HEK293 (cell line): ENCODE results near the gene CACHD1.

Source experiments
- GFI1B ChIP-seq: fragments of 450-650 bp; formaldehyde crosslinking; IDR thresholded peaks from 2 replicates; pipeline ENCODE4 v1.5.1; 2016; ENCODE audit warnings: missing biosample characterization, missing genetic modification characterization
- GLIS2 ChIP-seq: fragments of 450-650 bp; formaldehyde crosslinking; IDR thresholded peaks from 2 replicates; pipeline ENCODE4 v1.5.1; 2016; ENCODE audit warnings: missing biosample characterization, missing genetic modification characterization
- MEIS1 ChIP-seq: sonication (generic); formaldehyde crosslinking; IDR thresholded peaks from 2 replicates; pipeline ENCODE4 v1.8.1; 2022; ENCODE audit warnings: missing genetic modification reagents, mild to moderate bottlenecking, borderline replicate concordance
- SETDB1 ChIP-seq: IDR thresholded peaks from one replicate; pipeline ENCODE4 v1.6.1; 2017; ENCODE audit warnings: mild to moderate bottlenecking, low read length, moderate library complexity, mixed read lengths; ENCODE audit not compliant: insufficient read length
- SP2 ChIP-seq: fragments of 450-650 bp; formaldehyde crosslinking; IDR thresholded peaks from 2 replicates; pipeline ENCODE4 v1.5.1; 2016; ENCODE audit warnings: missing biosample characterization, missing genetic modification characterization
- SP3 ChIP-seq: fragments of 450-650 bp; formaldehyde crosslinking; IDR thresholded peaks from 2 replicates; pipeline ENCODE4 v1.5.1; 2016; ENCODE audit warnings: missing biosample characterization, missing genetic modification characterization
- SP7 ChIP-seq: fragments of 450-650 bp; formaldehyde crosslinking; IDR thresholded peaks from 2 replicates; pipeline ENCODE4 v1.5.1; 2016; ENCODE audit warnings: missing biosample characterization, missing genetic modification characterization
- YY1 ChIP-seq: fragments of 450-650 bp; formaldehyde crosslinking; IDR thresholded peaks from 2 replicates; pipeline ENCODE4 v1.5.1; 2018; ENCODE audit warnings: missing biosample characterization, missing genetic modification characterization
- ZFP37 ChIP-seq: fragments of 450-650 bp; formaldehyde crosslinking; IDR thresholded peaks from 2 replicates; pipeline ENCODE4 v1.5.1; 2016; ENCODE audit warnings: missing biosample characterization, missing genetic modification characterization
- ZIC2 ChIP-seq: fragments of 450-650 bp; formaldehyde crosslinking; IDR thresholded peaks from 2 replicates; pipeline ENCODE4 v1.5.1; 2016; ENCODE audit warnings: missing biosample characterization, missing genetic modification characterization
- ZNF10 ChIP-seq: fragments of 450-650 bp; formaldehyde crosslinking; IDR thresholded peaks from 2 replicates; pipeline ENCODE4 v1.5.1; 2017; ENCODE audit warnings: missing biosample characterization, missing genetic modification characterization
- ZNF175 ChIP-seq: fragments of 450-650 bp; formaldehyde crosslinking; IDR thresholded peaks from 2 replicates; pipeline ENCODE4 v1.5.1; 2016; ENCODE audit warnings: missing biosample characterization, missing genetic modification characterization
- ZNF2 ChIP-seq: fragments of 450-650 bp; formaldehyde crosslinking; IDR thresholded peaks from 2 replicates; pipeline ENCODE4 v1.5.1; 2016; ENCODE audit warnings: missing biosample characterization, missing genetic modification characterization
- ZNF335 ChIP-seq: fragments of 450-650 bp; formaldehyde crosslinking; conservative IDR thresholded peaks from 2 replicates; pipeline ENCODE4 v1.5.1; 2016; ENCODE audit warnings: missing biosample characterization, missing genetic modification characterization
- ZNF350 ChIP-seq: fragments of 450-650 bp; formaldehyde crosslinking; IDR thresholded peaks from 2 replicates; pipeline ENCODE4 v1.5.0; 2017; ENCODE audit warnings: missing biosample characterization, mild to moderate bottlenecking, missing genetic modification characterization
- ZNF37A ChIP-seq: fragments of 450-650 bp; IDR thresholded peaks from 2 replicates; pipeline ENCODE4 v1.5.1; 2018; ENCODE audit warnings: missing biosample characterization, missing genetic modification characterization
- ZNF416 ChIP-seq: fragments of 450-650 bp; formaldehyde crosslinking; IDR thresholded peaks from 2 replicates; pipeline ENCODE4 v1.5.1; 2016; ENCODE audit warnings: missing biosample characterization, missing genetic modification characterization
- ZNF423 ChIP-seq: fragments of 450-650 bp; formaldehyde crosslinking; IDR thresholded peaks from 2 replicates; pipeline ENCODE4 v1.5.1; 2016; ENCODE audit warnings: missing biosample characterization, missing genetic modification characterization
- ZNF561 ChIP-seq: fragments of 450-650 bp; IDR thresholded peaks from 2 replicates; pipeline ENCODE4 v1.5.1; 2018; ENCODE audit warnings: missing biosample characterization, missing genetic modification characterization, borderline replicate concordance
- ZNF629 ChIP-seq: fragments of 450-650 bp; formaldehyde crosslinking; IDR thresholded peaks from 2 replicates; pipeline ENCODE4 v1.5.1; 2017; ENCODE audit warnings: missing biosample characterization, missing genetic modification characterization
- ZNF660 ChIP-seq: fragments of 450-650 bp; IDR thresholded peaks from 2 replicates; pipeline ENCODE4 v1.5.1; 2018; ENCODE audit warnings: missing biosample characterization, mild to moderate bottlenecking, missing genetic modification characterization
- ZSCAN16 ChIP-seq: fragments of 450-650 bp; formaldehyde crosslinking; IDR thresholded peaks from 2 replicates; pipeline ENCODE4 v1.5.1; 2016; ENCODE audit warnings: missing biosample characterization, missing genetic modification characterization
- ZSCAN23 ChIP-seq: fragments of 450-650 bp; formaldehyde crosslinking; IDR thresholded peaks from 2 replicates; pipeline ENCODE4 v1.5.1; 2016; ENCODE audit warnings: missing biosample characterization, missing genetic modification characterization
- ZSCAN30 ChIP-seq: fragments of 450-650 bp; IDR thresholded peaks from 2 replicates; pipeline ENCODE4 v1.5.1; 2018; ENCODE audit warnings: missing biosample characterization, mild to moderate bottlenecking, missing genetic modification characterization, moderate library complexity
- TF ChIP-seq, protein P1 (sequence below): fragments of 450-650 bp; formaldehyde crosslinking; IDR thresholded peaks from 2 replicates; pipeline ENCODE4 v1.5.1; 2016; ENCODE audit warnings: missing biosample characterization, missing genetic modification characterization
- TF ChIP-seq, protein P2 (sequence below): fragments of 450-650 bp; formaldehyde crosslinking; IDR thresholded peaks from 2 replicates; pipeline ENCODE4 v1.5.1; 2016; ENCODE audit warnings: missing biosample characterization, missing genetic modification characterization
- TF ChIP-seq, protein P3 (sequence below): fragments of 450-650 bp; formaldehyde crosslinking; IDR thresholded peaks from 2 replicates; pipeline ENCODE4 v1.5.1; 2017; ENCODE audit warnings: missing biosample characterization, missing genetic modification characterization
- TF ChIP-seq, protein P4 (sequence below): fragments of 450-650 bp; formaldehyde crosslinking; IDR thresholded peaks from 2 replicates; pipeline ENCODE4 v1.5.1; 2016; ENCODE audit warnings: missing biosample characterization, missing genetic modification characterization
- TF ChIP-seq, protein P5 (sequence below): fragments of 450-650 bp; formaldehyde crosslinking; IDR thresholded peaks from 2 replicates; pipeline ENCODE4 v1.5.1; 2016; ENCODE audit warnings: missing biosample characterization, missing genetic modification characterization
- TF ChIP-seq, protein P6 (sequence below): fragments of 450-650 bp; formaldehyde crosslinking; IDR thresholded peaks from 2 replicates; pipeline ENCODE4 v1.5.1; 2017; ENCODE audit warnings: missing biosample characterization, missing genetic modification characterization
- TF ChIP-seq, protein P7 (sequence below): fragments of 450-650 bp; IDR thresholded peaks from 2 replicates; pipeline ENCODE4 v1.5.1; 2018; ENCODE audit warnings: missing biosample characterization, missing genetic modification characterization

Gene CACHD1

DNA sequence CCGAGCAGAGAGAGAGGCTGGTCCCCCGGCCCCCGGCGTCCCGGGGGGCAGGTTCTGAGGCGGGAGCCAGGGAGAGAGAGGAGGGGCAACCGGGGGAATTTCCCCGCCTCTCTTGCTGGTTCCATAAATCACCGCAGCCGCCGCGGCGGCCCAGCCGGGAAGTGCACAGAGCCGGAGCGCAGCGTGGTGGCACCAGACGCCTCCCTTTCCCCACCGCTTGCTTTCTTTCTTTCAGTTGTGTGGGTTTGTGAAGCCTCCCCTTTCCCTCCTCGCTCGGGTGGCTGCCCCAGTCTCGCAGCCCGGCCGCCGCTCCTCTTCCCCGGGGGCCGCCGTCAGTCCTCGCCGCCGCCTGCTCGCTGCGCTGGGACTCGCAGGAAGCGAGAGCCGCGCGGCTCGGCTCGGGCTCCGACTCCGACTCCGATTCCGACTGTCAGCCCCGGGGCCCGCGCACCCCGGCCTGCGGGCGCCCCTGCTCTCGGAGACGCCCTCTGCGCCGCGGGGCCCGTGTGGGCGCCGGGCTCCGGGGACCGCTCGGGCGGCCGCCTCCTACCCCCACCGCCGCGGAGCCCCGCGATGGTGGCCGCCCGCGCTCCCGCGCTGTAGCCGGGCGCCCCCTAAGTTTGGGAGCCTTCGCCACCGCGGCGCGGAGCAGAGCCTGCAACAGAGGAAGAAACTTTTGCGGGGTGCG, at the start of gene CACHD1 (continued):
- TF ChIP-seq, protein P1, sequence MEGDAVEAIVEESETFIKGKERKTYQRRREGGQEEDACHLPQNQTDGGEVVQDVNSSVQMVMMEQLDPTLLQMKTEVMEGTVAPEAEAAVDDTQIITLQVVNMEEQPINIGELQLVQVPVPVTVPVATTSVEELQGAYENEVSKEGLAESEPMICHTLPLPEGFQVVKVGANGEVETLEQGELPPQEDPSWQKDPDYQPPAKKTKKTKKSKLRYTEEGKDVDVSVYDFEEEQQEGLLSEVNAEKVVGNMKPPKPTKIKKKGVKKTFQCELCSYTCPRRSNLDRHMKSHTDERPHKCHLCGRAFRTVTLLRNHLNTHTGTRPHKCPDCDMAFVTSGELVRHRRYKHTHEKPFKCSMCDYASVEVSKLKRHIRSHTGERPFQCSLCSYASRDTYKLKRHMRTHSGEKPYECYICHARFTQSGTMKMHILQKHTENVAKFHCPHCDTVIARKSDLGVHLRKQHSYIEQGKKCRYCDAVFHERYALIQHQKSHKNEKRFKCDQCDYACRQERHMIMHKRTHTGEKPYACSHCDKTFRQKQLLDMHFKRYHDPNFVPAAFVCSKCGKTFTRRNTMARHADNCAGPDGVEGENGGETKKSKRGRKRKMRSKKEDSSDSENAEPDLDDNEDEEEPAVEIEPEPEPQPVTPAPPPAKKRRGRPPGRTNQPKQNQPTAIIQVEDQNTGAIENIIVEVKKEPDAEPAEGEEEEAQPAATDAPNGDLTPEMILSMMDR (tag by site-specific recombination) = peak; percentile 79
- TF ChIP-seq ZSCAN16 (tag by site-specific recombination) (peak; percentile 82), MEIS1 (CRISPR knock-in tag) (peak; percentile 73; the same call in 1 of the 2 replicates), ZIC2 (tag by site-specific recombination) (peak; percentile 76), ZNF561 (peak; percentile 68; the same call in 1 of the 2 replicates), ZFP37 (tag by site-specific recombination) (0 out of 2 replicates have a peak, but pooled peaks have one; percentile 47), GLIS2 (tag by site-specific recombination) (peak; percentile 92), ZSCAN23 (tag by site-specific recombination) (no peak), ZNF2 (peak; percentile 73; the same call in 1 of the 2 replicates), ZNF350 (no peak), ZNF335 (peak; percentile 37), ZNF37A (tag by site-specific recombination) (no peak), SP3 (peak; percentile 74), SETDB1 (no peak), ZNF10 (tag by site-specific recombination) (no peak), SP2 (peak; percentile 81), GFI1B (tag by site-specific recombination) (peak; percentile 64; the same call in 1 of the 2 replicates), ZNF416 (tag by site-specific recombination) (no peak), ZNF423 (peak; percentile 72), ZSCAN30 (tag by site-specific recombination) (peak; percentile 81), ZNF660 (tag by site-specific recombination) (peak; percentile 94), YY1 (tag by site-specific recombination) (no peak), SP7 (tag by site-specific recombination) (peak; percentile 77), ZNF175 (tag by site-specific recombination) (no peak), ZNF629 (tag by site-specific recombination) (peak; percentile 48)
- TF ChIP-seq, protein P2, sequence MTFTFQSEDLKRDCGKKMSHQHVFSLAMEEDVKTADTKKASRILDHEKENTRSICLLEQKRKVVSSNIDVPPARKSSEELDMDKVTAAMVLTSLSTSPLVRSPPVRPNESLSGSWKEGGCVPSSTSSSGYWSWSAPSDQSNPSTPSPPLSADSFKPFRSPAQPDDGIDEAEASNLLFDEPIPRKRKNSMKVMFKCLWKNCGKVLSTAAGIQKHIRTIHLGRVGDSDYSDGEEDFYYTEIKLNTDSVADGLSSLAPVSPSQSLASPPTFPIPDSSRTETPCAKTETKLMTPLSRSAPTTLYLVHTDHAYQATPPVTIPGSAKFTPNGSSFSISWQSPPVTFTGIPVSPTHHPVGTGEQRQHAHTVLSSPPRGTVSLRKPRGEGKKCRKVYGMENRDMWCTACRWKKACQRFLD = no peak
- TF ChIP-seq, protein P3, sequence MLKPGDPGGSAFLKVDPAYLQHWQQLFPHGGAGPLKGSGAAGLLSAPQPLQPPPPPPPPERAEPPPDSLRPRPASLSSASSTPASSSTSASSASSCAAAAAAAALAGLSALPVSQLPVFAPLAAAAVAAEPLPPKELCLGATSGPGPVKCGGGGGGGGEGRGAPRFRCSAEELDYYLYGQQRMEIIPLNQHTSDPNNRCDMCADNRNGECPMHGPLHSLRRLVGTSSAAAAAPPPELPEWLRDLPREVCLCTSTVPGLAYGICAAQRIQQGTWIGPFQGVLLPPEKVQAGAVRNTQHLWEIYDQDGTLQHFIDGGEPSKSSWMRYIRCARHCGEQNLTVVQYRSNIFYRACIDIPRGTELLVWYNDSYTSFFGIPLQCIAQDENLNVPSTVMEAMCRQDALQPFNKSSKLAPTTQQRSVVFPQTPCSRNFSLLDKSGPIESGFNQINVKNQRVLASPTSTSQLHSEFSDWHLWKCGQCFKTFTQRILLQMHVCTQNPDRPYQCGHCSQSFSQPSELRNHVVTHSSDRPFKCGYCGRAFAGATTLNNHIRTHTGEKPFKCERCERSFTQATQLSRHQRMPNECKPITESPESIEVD (tag by site-specific recombination) = no peak
- TF ChIP-seq, protein P4, sequence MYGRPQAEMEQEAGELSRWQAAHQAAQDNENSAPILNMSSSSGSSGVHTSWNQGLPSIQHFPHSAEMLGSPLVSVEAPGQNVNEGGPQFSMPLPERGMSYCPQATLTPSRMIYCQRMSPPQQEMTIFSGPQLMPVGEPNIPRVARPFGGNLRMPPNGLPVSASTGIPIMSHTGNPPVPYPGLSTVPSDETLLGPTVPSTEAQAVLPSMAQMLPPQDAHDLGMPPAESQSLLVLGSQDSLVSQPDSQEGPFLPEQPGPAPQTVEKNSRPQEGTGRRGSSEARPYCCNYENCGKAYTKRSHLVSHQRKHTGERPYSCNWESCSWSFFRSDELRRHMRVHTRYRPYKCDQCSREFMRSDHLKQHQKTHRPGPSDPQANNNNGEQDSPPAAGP (tag by site-specific recombination) = peak; percentile 65; the same call in 1 of the 2 replicates
- TF ChIP-seq, protein P5, sequence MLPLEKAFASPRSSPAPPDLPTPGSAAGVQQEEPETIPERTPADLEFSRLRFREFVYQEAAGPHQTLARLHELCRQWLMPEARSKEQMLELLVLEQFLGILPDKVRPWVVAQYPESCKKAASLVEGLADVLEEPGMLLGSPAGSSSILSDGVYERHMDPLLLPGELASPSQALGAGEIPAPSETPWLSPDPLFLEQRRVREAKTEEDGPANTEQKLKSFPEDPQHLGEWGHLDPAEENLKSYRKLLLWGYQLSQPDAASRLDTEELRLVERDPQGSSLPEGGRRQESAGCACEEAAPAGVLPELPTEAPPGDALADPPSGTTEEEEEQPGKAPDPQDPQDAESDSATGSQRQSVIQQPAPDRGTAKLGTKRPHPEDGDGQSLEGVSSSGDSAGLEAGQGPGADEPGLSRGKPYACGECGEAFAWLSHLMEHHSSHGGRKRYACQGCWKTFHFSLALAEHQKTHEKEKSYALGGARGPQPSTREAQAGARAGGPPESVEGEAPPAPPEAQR (tag by site-specific recombination) = no peak
- TF ChIP-seq, protein P6, sequence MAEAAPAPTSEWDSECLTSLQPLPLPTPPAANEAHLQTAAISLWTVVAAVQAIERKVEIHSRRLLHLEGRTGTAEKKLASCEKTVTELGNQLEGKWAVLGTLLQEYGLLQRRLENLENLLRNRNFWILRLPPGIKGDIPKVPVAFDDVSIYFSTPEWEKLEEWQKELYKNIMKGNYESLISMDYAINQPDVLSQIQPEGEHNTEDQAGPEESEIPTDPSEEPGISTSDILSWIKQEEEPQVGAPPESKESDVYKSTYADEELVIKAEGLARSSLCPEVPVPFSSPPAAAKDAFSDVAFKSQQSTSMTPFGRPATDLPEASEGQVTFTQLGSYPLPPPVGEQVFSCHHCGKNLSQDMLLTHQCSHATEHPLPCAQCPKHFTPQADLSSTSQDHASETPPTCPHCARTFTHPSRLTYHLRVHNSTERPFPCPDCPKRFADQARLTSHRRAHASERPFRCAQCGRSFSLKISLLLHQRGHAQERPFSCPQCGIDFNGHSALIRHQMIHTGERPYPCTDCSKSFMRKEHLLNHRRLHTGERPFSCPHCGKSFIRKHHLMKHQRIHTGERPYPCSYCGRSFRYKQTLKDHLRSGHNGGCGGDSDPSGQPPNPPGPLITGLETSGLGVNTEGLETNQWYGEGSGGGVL (tag by site-specific recombination) = peak; percentile 83
- TF ChIP-seq, protein P7, sequence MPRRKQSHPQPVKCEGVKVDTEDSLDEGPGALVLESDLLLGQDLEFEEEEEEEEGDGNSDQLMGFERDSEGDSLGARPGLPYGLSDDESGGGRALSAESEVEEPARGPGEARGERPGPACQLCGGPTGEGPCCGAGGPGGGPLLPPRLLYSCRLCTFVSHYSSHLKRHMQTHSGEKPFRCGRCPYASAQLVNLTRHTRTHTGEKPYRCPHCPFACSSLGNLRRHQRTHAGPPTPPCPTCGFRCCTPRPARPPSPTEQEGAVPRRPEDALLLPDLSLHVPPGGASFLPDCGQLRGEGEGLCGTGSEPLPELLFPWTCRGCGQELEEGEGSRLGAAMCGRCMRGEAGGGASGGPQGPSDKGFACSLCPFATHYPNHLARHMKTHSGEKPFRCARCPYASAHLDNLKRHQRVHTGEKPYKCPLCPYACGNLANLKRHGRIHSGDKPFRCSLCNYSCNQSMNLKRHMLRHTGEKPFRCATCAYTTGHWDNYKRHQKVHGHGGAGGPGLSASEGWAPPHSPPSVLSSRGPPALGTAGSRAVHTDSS (tag by site-specific recombination) = no peak
